HCT116 (cell line): ENCODE measurements around the gene GPR3. TPM values are rescaled to one million over a fixed set of nuclear protein-coding genes. Genes with fewer than 3 reads are reported as not detected.

ENCODE experiments used
- ATAC-seq: fragments of 200-7000 bp; cut with Tn5 transposase; 2 replicates; pipeline ENCODE4 v1.9.1; 2020; ENCODE audit warnings: mild to moderate bottlenecking, moderate library complexity
- BruUV-seq: library from RNA; stranded (reverse); fragments of 400-500 nt; replicated peaks from 2 replicates; lab custom pipeline; 2021; lab: Mats Ljungman, UMichigan
- CTCF ChIA-PET: fragments of 300-600 bp; sonication (Branson Sonifier 250); formaldehyde crosslinking; loops from one replicate; lab custom pipeline; 2021; ENCODE audit warnings: antibody characterized with exemption; lab: Charles Lee
- POLR2A ChIA-PET: fragments of 300-600, 350-600 bp; sonication (Branson Sonifier 250); formaldehyde crosslinking; loops from one replicate; lab custom pipeline; 2021; ENCODE audit warnings: antibody characterized with exemption; lab: Charles Lee
- RAD21 ChIA-PET, 2 experiments: fragments of 300-600 bp; sonication (Branson Sonifier 250); formaldehyde crosslinking; loops; one replicate each; lab custom pipeline; 2023; ENCODE audit warnings: low total read pairs in 2 of 2; ENCODE audit not compliant: uncharacterized antibody in 2 of 2, unreplicated experiment in 2 of 2, low non-redundant PET in 1 of 2; lab: Charles Lee
- DNase-seq: peaks from one replicate; pipeline ENCODE4 v3.0.0-alpha.2; 2010; ENCODE audit warnings: low read depth, low spot score
- H2AFZ ChIP-seq: fragments of 200-600 bp; shearing (Covaris generic), sonication (generic); 2 replicates; pipeline ENCODE4 v1.6.1; 2017; ENCODE audit warnings: low read depth, mixed run types, mixed read lengths, antibody characterized with exemption, low read length; ENCODE audit not compliant: poor library complexity, severe bottlenecking
- H3K27ac ChIP-seq: 2 replicates; pipeline ENCODE4 v1.5.1; 2012; ENCODE audit warnings: low read depth, low read length
- H3K27me3 ChIP-seq: fragments of 200-600 bp; sonication (generic); 2 replicates; pipeline ENCODE4 v1.6.1; 2016; ENCODE audit warnings: mixed run types, low read length, mixed read lengths; ENCODE audit not compliant: insufficient read depth
- H3K36me3 ChIP-seq, 2 experiments: fragments of 200-500 bp in 1 of 2; fragments of 200-600 bp in 1 of 2; sonication (Bioruptor generic) in 1 of 2; sonication (generic) in 1 of 2; 2 replicates each; pipeline versions ENCODE4 v1.5.1 to v1.6.1; 2014 to 2016; ENCODE audit warnings: low read length in 2 of 2, inconsistent platforms in 1 of 2, mixed read lengths in 1 of 2, mixed run types in 1 of 2; ENCODE audit not compliant: insufficient read depth in 2 of 2, control insufficient read depth in 1 of 2
- H3K4me1 ChIP-seq, 2 experiments: fragments of 200-600 bp in 1 of 2; sonication (generic) in 1 of 2; 2 replicates each; pipeline versions ENCODE4 v1.5.1 to v1.6.1; 2012 to 2017; ENCODE audit warnings: low read length in 2 of 2, inconsistent platforms in 1 of 2, mild to moderate bottlenecking in 1 of 2, mixed read lengths in 1 of 2, mixed run types in 1 of 2, moderate library complexity in 1 of 2; ENCODE audit not compliant: insufficient read depth in 2 of 2, control insufficient read depth in 1 of 2
- H3K4me2 ChIP-seq: fragments of 200-600 bp; sonication (generic); 2 replicates; pipeline ENCODE4 v1.6.1; 2017; ENCODE audit warnings: mixed run types, low read length, mixed read lengths
- H3K4me3 ChIP-seq, 2 experiments: fragments of 200-600 bp in 1 of 2; sonication (generic) in 1 of 2; replicated peaks in 1 of 2; 2 replicates each; pipeline ENCODE4 v1.5.1; 2011 to 2016; ENCODE audit warnings: low read length in 2 of 2, control low read depth in 1 of 2, low read depth in 1 of 2, mild to moderate bottlenecking in 1 of 2, mixed read lengths in 1 of 2, mixed run types in 1 of 2
- H3K79me2 ChIP-seq: fragments of 200-600 bp; sonication (generic); 2 replicates; pipeline ENCODE4 v1.6.1; 2017; ENCODE audit warnings: mild to moderate bottlenecking, mixed run types, low read length, moderate library complexity, mixed read lengths; ENCODE audit not compliant: insufficient read depth
- H3K9ac ChIP-seq: fragments of 200-600 bp; sonication (generic); 2 replicates; pipeline ENCODE4 v1.6.1; 2016; ENCODE audit warnings: low read length, mixed read lengths
- H3K9me2 ChIP-seq: fragments of 200-600 bp; sonication (generic), shearing (Covaris generic); 2 replicates; pipeline ENCODE4 v1.6.1; 2017; ENCODE audit warnings: mixed run types, mild to moderate bottlenecking, moderate library complexity; ENCODE audit not compliant: insufficient read depth
- H3K9me3 ChIP-seq, 2 experiments: fragments of 200-500 bp in 1 of 2; fragments of 200-600 bp in 1 of 2; sonication (Bioruptor generic) in 1 of 2; sonication (generic) in 1 of 2; 2 replicates each; pipeline ENCODE4 v1.6.1; 2014 to 2017; ENCODE audit warnings: low read length in 2 of 2, mixed read lengths in 2 of 2, inconsistent platforms in 1 of 2, low read depth in 1 of 2, mild to moderate bottlenecking in 1 of 2, mixed run types in 1 of 2, moderate library complexity in 1 of 2; ENCODE audit not compliant: control insufficient read depth in 1 of 2, insufficient read depth in 1 of 2
- H4K20me1 ChIP-seq: fragments of 200-600 bp; sonication (generic), shearing (Covaris generic); 2 replicates; pipeline ENCODE4 v1.6.1; 2017; ENCODE audit warnings: mixed run types, mild to moderate bottlenecking, moderate library complexity; ENCODE audit not compliant: insufficient read depth
- CBX3 ChIP-seq: IDR thresholded peaks from 2 replicates; pipeline ENCODE4 v1.6.1; 2012; ENCODE audit warnings: low read depth
- JUND ChIP-seq: IDR thresholded peaks from 2 replicates; pipeline ENCODE4 v1.6.1; 2012
- POLR2A ChIP-seq: IDR thresholded peaks from 2 replicates; pipeline ENCODE4 v1.7.0; 2011; ENCODE audit warnings: borderline replicate concordance; ENCODE audit not compliant: insufficient read depth, insufficient read length; ENCODE audit errors: extremely low read depth
- intact Hi-C: fragments of 100-400 bp; cut with micrococcal nuclease; formaldehyde crosslinking; loops from 2 replicates; pipeline ENCODE4 v1.10.0; 2022
- total RNA-seq: library from RNA; stranded (reverse); gene quantifications from one replicate; pipeline ENCODE4 v1.2.1, GENCODE V29; 2021; ENCODE audit not compliant: unreplicated experiment
- TF ChIP-seq, protein P1 (sequence below): IDR thresholded peaks from 2 replicates; pipeline ENCODE4 v1.6.1; 2012
- TF ChIP-seq, protein P2 (sequence below), 3 experiments: fragments of 200-600 bp in 1 of 3; sonication (generic) in 1 of 3; IDR thresholded peaks in 2 of 3; conservative IDR thresholded peaks in 1 of 3; 2 replicates each; pipeline ENCODE4 v1.5.1; 2012 to 2017; ENCODE audit warnings: low read depth in 2 of 3, low read length in 2 of 3, antibody characterized with exemption in 1 of 3, borderline replicate concordance in 1 of 3, control low read depth in 1 of 3, mild to moderate bottlenecking in 1 of 3, mixed read lengths in 1 of 3, mixed run types in 1 of 3, moderate library complexity in 1 of 3; ENCODE audit not compliant: insufficient read depth in 1 of 3
- TF ChIP-seq, protein P3 (sequence below): IDR thresholded peaks from 2 replicates; pipeline ENCODE4 v1.6.1; 2012
- TF ChIP-seq, protein P4 (sequence below): IDR thresholded peaks from 2 replicates; pipeline ENCODE4 v1.6.1; 2011; ENCODE audit warnings: mild to moderate bottlenecking, low read length, moderate library complexity; ENCODE audit not compliant: insufficient replicate concordance; ENCODE audit errors: extremely low read depth

GPR3 gene
- total RNA-seq, 1 experiment from 2014 or later = 2.8 TPM

DNA sequence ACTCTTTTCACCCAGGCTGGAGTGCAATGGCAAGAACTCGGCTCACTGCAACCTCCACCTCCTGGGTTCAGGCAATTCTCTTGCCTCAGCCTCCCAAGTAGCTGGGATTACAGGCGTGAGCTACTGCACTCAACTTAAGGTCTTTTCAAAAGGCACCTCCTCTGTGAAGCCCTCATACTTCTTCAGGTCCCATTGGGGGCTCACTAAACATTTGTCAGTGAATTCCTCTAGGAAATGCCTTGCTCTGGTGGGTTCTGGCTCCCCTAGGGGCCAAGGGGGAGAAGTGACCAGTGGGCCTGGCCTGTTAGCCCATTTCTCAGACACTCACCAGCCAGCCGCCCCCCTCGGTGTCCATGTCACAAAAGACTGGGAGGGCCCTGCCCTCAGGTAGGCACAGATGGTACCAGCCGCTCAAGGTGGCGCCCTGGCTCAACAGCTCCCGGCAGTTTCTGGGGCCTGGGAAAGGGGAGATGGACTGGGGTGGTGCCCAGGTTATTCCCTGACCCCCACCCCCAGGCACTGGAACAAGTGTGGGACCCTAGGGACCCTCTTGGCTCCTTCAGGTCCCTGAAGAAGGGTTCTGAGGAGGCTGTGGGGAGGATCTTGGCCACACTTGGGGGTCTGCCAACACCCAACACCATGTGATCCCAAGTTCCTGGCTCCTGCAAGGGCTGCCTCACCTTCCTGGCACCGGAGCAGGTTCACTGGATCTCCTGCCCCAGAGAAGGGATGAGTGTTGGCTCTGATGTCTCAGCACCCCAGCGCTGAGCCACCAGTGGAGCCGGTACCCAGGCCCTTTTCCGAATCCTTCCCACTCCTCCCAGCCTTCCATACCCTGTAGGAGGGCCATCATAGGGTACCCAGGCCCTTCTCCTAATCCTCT lies 19.4 kb upstream of the GPR3 start:
- intact Hi-C loops = no loop called here
- no TSS peak for BruUV-seq
- ATAC-seq (peak; percentile 77), DNase-seq (no peak)
- Histone ChIP-seq H3K9me3 (no peaks in the 10 kb centered on the region), H3K9me2 (no peaks in the 10 kb centered on the region), H3K79me2 (no peaks in the 10 kb centered on the region), H3K4me3 (no peak overlapping the region), H3K4me2 (no peak overlapping the region), H3K27ac (no peak overlapping the region; the same call in 1 of the 2 replicates), H3K27me3 (no peaks in the 10 kb centered on the region), H3K9ac (no peak overlapping the region), H3K4me1 (no peaks in the 10 kb centered on the region; a peak in 2 of 4 replicates), H2AFZ (no peak overlapping the region), H3K36me3 (no peaks in the 10 kb centered on the region), H4K20me1 (no peaks in the 10 kb centered on the region)
- CTCF ChIA-PET = interaction anchor here (0.6 to 1.2 kb wide), 2 partner anchors 18 to 20 kb away, joined by 3 read pairs; no protein-coding TSS in a partner anchor
- TF ChIP-seq, protein P1, sequence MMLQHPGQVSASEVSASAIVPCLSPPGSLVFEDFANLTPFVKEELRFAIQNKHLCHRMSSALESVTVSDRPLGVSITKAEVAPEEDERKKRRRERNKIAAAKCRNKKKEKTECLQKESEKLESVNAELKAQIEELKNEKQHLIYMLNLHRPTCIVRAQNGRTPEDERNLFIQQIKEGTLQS = no peak
- TF ChIP-seq, protein P2, sequence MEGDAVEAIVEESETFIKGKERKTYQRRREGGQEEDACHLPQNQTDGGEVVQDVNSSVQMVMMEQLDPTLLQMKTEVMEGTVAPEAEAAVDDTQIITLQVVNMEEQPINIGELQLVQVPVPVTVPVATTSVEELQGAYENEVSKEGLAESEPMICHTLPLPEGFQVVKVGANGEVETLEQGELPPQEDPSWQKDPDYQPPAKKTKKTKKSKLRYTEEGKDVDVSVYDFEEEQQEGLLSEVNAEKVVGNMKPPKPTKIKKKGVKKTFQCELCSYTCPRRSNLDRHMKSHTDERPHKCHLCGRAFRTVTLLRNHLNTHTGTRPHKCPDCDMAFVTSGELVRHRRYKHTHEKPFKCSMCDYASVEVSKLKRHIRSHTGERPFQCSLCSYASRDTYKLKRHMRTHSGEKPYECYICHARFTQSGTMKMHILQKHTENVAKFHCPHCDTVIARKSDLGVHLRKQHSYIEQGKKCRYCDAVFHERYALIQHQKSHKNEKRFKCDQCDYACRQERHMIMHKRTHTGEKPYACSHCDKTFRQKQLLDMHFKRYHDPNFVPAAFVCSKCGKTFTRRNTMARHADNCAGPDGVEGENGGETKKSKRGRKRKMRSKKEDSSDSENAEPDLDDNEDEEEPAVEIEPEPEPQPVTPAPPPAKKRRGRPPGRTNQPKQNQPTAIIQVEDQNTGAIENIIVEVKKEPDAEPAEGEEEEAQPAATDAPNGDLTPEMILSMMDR (IDR thresholded peaks at IDR 0.05 in 2 of 3, conservative IDR thresholded peaks at IDR 0.05 in 1 of 3; ENCODE audit: borderline replicate concordance in 1 of 3, insufficient read depth in 1 of 3, low read depth in 2 of 3, low read length in 2 of 3) = peak in 2 of 3 experiments; percentile 59 to 63; a peak in 4 of 6 replicates
- POLR2A ChIA-PET = no interaction called here
- RAD21 ChIA-PET = no interaction called here

DNA sequence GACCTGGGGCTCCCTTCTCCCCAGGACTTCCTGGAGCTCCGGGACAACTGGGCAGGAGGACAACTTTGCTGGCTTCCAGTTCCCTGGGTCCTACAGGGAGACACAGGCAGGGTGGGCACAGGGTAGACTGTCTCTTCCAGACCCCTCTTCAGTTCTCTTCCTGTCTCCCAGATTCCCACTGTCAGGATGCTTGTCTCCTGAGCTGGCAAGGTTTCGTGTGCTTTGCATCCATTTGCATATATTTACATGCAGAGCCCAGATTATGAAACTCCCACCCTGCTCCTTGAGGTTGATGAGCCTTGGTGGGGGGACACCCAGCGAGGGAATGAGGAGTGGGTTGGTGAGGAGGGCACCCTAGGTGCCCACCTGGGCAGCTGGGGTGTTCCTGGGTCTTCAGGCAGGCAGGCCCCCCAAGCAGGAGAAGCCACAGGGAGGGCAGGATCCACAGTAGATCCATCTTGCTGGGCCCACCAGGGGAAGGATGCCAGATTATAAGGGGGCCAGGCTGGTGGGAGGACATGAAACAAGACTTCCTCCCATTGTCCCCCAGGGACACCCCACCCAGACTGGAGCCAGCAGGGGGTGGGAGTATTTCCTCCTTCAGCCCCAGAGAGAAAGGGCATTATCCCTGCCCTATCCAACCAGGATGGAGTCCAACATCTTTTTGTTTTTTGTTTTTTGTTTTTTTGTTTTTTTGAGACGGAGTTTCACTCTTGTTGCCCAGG lies 17.9 kb upstream of the GPR3 start, which contains the start of gene FCN3:
Gene FCN3, minus strand, starts transcription at position 463 of the 725 bp plus-strand sequence. Its CDS starts 6 bp downstream, at position 457.
- DNase-seq (no peak), ATAC-seq (no peak)
- Histone ChIP-seq H4K20me1 (no peaks in the 10 kb centered on the region), H3K36me3 (no peaks in the 10 kb centered on the region), H3K4me3 (no peak within 1 kb of the TSS), H3K9ac (no peak within 1 kb of the TSS), H3K9me3 (no peaks in the 10 kb centered on the region), H3K27me3 (no peaks in the 10 kb centered on the region), H3K4me2 (no peak within 1 kb of the TSS), H3K4me1 (peaks cover 8 to 11% of the 10 kb centered on the region in 2 experiments), H2AFZ (no peak within 1 kb of the TSS), H3K27ac (no peak within 1 kb of the TSS), H3K9me2 (no peaks in the 10 kb centered on the region), H3K79me2 (no peaks in the 10 kb centered on the region)
- RAD21 ChIA-PET = no interaction called here
- POLR2A ChIA-PET = no interaction called here
- intact Hi-C loops = no loop called here
- CTCF ChIA-PET = no interaction called here
- no TSS peak for BruUV-seq
- no peak for TF ChIP-seq JUND
- TF ChIP-seq, protein P2 (IDR thresholded peaks at IDR 0.05 in 2 of 3, conservative IDR thresholded peaks at IDR 0.05 in 1 of 3; ENCODE audit: borderline replicate concordance in 1 of 3, insufficient read depth in 1 of 3, low read depth in 2 of 3, low read length in 2 of 3) = no peak
- no peak for TF ChIP-seq POLR2A
- TF ChIP-seq, protein P3, sequence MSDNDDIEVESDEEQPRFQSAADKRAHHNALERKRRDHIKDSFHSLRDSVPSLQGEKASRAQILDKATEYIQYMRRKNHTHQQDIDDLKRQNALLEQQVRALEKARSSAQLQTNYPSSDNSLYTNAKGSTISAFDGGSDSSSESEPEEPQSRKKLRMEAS = no peak
- TF ChIP-seq CBX3 = no peak
- TF ChIP-seq, protein P4, sequence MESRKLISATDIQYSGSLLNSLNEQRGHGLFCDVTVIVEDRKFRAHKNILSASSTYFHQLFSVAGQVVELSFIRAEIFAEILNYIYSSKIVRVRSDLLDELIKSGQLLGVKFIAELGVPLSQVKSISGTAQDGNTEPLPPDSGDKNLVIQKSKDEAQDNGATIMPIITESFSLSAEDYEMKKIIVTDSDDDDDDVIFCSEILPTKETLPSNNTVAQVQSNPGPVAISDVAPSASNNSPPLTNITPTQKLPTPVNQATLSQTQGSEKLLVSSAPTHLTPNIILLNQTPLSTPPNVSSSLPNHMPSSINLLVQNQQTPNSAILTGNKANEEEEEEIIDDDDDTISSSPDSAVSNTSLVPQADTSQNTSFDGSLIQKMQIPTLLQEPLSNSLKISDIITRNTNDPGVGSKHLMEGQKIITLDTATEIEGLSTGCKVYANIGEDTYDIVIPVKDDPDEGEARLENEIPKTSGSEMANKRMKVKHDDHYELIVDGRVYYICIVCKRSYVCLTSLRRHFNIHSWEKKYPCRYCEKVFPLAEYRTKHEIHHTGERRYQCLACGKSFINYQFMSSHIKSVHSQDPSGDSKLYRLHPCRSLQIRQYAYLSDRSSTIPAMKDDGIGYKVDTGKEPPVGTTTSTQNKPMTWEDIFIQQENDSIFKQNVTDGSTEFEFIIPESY = no peak
